Ishikawa (cell line): Measurements from ENCODE around the gene MED15.

Experiments used
- CEBPB ChIP-seq: IDR thresholded peaks from 2 replicates; pipeline ENCODE4 v1.6.1; 2012
- CREB1 ChIP-seq: IDR thresholded peaks from 2 replicates; pipeline ENCODE4 v1.6.1; 2012; ENCODE audit warnings: low read depth
- EGR1 ChIP-seq: IDR thresholded peaks from 2 replicates; pipeline ENCODE4 v1.6.1; 2012
- EP300 ChIP-seq: IDR thresholded peaks from 2 replicates; pipeline ENCODE4 v1.6.1; 2012; ENCODE audit warnings: borderline replicate concordance
- FOXM1 ChIP-seq: IDR thresholded peaks from 2 replicates; pipeline ENCODE4 v1.6.1; 2012; ENCODE audit warnings: low read depth, borderline replicate concordance
- NFIC ChIP-seq: IDR thresholded peaks from 2 replicates; pipeline ENCODE4 v1.6.1; 2012
- RAD21 ChIP-seq: IDR thresholded peaks from 2 replicates; pipeline ENCODE4 v1.6.1; 2012; ENCODE audit warnings: low read depth
- TAF1 ChIP-seq: IDR thresholded peaks from 2 replicates; pipeline ENCODE4 v1.6.1; 2012; ENCODE audit warnings: low read depth, mild to moderate bottlenecking
- TEAD4 ChIP-seq: IDR thresholded peaks from 2 replicates; pipeline ENCODE4 v1.6.1; 2012
- YY1 ChIP-seq: IDR thresholded peaks from 2 replicates; pipeline ENCODE4 v1.6.1; 2012; ENCODE audit warnings: low read depth
- TF ChIP-seq, protein P1 (sequence below): IDR thresholded peaks from 2 replicates; pipeline ENCODE4 v1.6.1; 2012; ENCODE audit warnings: low read depth, mild to moderate bottlenecking
- TF ChIP-seq, protein P2 (sequence below): IDR thresholded peaks from 2 replicates; pipeline ENCODE4 v1.6.1; 2012
- TF ChIP-seq, protein P3 (sequence below): IDR thresholded peaks from 2 replicates; pipeline ENCODE4 v1.6.1; 2012

DNA sequence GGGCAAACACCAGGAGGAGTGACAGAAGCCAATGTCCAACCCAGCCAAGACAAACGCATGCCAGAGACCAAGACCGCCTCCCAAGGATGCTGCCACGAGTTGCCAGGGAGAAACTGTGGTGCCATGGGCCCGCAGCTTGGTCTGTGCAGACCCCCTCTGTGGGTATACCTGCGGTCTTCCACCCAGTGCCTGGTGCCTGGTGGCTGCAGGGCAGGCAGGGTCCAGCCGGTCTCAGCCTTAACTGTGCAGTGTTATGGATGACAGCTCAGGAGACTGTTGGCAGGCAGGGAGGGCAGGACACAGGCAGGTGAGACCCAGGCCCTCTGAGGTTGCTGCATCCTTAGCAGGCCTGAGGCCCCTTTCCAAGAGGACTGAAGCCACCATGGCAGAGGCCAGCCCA is 97.9 kb downstream of the MED15 start:
- TF ChIP-seq, protein P1, sequence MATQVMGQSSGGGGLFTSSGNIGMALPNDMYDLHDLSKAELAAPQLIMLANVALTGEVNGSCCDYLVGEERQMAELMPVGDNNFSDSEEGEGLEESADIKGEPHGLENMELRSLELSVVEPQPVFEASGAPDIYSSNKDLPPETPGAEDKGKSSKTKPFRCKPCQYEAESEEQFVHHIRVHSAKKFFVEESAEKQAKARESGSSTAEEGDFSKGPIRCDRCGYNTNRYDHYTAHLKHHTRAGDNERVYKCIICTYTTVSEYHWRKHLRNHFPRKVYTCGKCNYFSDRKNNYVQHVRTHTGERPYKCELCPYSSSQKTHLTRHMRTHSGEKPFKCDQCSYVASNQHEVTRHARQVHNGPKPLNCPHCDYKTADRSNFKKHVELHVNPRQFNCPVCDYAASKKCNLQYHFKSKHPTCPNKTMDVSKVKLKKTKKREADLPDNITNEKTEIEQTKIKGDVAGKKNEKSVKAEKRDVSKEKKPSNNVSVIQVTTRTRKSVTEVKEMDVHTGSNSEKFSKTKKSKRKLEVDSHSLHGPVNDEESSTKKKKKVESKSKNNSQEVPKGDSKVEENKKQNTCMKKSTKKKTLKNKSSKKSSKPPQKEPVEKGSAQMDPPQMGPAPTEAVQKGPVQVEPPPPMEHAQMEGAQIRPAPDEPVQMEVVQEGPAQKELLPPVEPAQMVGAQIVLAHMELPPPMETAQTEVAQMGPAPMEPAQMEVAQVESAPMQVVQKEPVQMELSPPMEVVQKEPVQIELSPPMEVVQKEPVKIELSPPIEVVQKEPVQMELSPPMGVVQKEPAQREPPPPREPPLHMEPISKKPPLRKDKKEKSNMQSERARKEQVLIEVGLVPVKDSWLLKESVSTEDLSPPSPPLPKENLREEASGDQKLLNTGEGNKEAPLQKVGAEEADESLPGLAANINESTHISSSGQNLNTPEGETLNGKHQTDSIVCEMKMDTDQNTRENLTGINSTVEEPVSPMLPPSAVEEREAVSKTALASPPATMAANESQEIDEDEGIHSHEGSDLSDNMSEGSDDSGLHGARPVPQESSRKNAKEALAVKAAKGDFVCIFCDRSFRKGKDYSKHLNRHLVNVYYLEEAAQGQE, result no peak
- no peak for TF ChIP-seq NFIC
- TF ChIP-seq, protein P2, sequence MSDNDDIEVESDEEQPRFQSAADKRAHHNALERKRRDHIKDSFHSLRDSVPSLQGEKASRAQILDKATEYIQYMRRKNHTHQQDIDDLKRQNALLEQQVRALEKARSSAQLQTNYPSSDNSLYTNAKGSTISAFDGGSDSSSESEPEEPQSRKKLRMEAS, result no peak
- no peak for TF ChIP-seq YY1
- no peak for TF ChIP-seq TEAD4
- TF ChIP-seq TAF1, result no peak
- TF ChIP-seq CREB1, result no peak
- no peak for TF ChIP-seq RAD21
- no peak for TF ChIP-seq EGR1
- no peak for TF ChIP-seq EP300
- TF ChIP-seq FOXM1, result no peak
- TF ChIP-seq, protein P3, sequence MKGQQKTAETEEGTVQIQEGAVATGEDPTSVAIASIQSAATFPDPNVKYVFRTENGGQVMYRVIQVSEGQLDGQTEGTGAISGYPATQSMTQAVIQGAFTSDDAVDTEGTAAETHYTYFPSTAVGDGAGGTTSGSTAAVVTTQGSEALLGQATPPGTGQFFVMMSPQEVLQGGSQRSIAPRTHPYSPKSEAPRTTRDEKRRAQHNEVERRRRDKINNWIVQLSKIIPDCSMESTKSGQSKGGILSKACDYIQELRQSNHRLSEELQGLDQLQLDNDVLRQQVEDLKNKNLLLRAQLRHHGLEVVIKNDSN, result no peak
- no peak for TF ChIP-seq CEBPB
